HG02870 (cell line): ENCODE data around the gene HNRNPUL2.
"Not testable (repeated sequence)": the region's sequence is repeated elsewhere in the genome, so short reads cannot be mapped to it uniquely, and the experiment has no call there.

Experiments used
- ATAC-seq: cut with Tn5 transposase; IDR thresholded peaks from one replicate; pipeline ENCODE4 v1.9.1; 2021; ENCODE audit warnings: mild to moderate bottlenecking, moderate library complexity; ENCODE audit not compliant: unreplicated experiment

The HNRNPUL2 gene

DNA sequence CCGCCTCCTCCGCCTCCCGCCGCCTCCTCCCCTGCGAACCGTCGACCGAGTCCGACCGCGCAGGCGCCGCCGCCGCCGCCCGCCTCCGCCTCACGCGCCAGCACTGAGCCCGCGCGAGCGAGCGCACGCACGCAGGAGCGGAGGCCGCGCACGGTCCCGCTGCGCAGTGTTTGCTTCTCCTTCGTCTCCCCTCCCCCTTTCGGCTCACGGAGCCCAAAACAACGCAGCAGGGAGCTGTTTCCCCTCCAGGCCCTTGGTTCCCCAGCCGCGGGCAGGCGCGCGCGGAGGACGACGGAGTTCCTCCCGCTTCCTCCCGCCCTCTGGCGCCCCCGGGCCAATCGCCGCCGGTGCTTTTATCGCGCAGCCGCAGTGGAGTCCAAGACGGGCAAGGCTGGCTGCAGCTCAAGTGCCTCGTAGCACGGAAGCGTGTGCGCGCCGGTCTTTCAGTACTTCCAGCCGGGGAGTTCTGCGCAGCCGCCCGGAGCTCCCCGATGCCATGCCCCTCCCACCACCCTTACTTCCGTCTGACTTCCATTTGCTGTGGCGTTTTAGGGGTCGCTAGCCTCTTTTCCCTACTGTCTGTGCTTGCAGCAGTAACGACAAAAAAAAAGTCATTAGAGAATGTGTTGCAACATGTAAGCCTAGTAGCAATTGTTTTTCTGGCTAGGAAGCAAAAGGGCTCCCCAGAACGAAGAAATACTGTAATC lies at the start of gene HNRNPUL2:
Gene HNRNPUL2 (minus strand): TSS at position 293 of the 707 bp plus-strand sequence. CDS start 301 bp downstream, outside the sequence.
- peak; percentile 65 for ATAC-seq

DNA sequence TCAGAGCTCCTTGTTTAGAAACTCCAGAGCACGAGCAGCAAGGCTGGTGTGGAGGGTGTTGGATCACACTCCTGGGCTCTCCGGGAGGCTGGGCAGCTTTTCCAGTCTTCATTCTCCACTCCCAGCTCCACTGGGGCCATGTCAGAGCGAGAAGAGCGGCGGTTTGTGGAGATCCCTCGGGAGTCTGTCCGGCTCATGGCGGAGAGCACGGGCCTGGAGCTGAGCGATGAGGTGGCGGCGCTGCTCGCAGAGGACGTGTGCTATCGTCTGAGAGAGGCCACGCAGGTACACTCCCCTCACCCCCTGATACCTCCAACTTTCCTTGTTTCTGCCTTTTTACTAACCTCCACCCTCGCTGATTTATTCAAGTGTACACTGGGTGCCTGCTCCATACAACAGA lies 48.4 kb upstream of the HNRNPUL2 start:
- ATAC-seq = no peak

DNA sequence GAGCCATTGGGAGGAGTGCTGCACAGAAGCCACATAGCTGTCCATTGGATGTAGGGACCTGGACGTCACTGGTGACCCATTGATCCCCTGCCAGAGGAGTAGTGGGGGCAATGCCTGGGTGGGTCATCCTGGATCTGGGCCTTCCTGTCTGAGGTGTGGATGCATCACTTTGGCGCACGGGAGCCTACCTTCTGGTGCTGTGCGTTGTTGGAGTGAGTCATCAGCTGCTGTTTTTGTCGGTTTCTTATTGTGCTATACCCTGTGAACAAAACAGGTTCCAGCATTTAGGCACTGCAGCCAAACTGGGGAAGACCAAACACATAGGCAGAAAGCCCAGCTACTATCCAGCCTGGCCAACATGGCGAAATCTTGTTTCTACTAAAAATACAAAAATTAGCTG lies 47.1 kb upstream of the HNRNPUL2 start:
- ATAC-seq = no peak

DNA sequence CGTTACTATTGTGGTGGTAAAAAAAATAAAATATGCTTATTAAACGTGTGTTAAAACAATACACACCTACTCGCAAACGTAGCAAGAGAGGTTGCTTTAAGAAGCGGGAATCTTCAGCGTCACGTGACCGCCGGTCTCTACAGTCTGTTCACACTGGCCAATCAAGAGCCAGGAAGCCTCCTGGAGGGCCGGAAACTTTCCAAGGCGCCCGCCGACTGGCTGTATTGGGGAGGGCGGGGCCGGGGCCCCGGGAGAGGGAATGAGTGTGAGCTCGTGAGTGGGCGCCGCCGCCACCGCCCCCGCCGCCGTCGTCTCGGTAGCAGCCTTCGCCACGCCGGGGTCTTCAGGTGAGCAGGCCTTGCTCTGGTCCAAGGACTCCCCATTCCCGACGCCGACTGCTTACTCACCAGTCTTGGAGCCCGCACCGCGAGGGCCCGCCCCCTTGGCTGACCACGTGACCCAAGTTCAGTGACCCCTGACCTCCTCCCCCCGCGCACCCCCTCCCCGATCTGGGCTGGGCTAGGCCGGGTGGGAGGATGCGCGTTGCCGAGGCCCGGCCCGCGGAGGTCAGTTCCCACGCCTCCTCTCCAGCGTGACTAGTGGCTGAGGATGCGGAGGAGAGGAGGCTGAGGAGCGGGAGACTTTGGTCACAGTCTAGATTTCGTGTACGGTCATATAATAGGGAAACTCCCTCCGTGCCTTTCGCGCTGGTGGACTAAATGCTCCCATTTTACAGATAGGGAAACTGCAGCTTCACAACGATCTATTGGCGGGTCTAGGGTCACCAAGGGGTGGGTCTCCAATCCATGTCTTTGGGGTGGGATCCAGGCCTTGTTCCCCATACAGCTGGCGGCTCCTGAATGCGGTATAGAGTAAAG lies 44.1 kb upstream of the HNRNPUL2 start, which contains the start of gene TAF6L:
Gene TAF6L (plus strand): TSS at position 253 of the 878 bp plus-strand sequence. CDS start 4,388 bp downstream, outside the sequence.
- peak; percentile 79 for ATAC-seq

DNA sequence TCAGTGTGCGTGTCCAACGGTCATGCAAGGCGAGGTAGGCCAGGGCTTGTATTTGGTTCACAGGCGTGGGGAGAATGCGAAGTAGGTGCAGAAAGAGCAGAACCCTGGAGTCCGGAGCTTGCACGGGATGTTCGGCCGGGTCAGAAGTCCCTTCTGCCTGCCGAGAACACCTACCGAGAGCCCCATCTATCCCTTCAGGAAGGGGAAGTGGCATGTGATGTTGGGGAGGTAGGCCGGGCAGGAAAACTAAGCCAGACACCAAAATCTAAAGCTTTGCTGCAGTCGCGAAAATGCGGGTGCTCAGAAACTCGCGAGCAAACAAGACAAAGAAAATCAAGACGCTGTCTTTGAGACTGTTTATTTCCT lies 43.5 kb upstream of the HNRNPUL2 start:
- ATAC-seq = no peak

DNA sequence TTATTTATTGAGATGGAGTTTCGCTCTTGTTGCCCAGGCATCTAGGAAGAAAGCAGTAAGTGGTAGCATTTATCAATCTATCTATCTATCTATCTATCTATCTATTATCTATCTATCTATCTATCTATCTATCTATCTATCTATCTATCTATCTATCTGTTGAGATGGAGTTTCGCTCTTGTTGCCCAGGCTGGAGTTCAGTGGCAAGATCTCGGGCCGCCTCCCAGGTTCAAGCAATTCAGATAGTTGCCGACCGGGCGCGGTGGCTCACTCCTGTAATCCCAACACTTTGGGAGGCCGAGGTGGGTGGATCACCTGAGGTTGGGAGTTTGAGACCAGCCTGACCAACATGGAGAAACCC lies 33.6 kb upstream of the HNRNPUL2 start:
- ATAC-seq = not testable (repeated sequence)

DNA sequence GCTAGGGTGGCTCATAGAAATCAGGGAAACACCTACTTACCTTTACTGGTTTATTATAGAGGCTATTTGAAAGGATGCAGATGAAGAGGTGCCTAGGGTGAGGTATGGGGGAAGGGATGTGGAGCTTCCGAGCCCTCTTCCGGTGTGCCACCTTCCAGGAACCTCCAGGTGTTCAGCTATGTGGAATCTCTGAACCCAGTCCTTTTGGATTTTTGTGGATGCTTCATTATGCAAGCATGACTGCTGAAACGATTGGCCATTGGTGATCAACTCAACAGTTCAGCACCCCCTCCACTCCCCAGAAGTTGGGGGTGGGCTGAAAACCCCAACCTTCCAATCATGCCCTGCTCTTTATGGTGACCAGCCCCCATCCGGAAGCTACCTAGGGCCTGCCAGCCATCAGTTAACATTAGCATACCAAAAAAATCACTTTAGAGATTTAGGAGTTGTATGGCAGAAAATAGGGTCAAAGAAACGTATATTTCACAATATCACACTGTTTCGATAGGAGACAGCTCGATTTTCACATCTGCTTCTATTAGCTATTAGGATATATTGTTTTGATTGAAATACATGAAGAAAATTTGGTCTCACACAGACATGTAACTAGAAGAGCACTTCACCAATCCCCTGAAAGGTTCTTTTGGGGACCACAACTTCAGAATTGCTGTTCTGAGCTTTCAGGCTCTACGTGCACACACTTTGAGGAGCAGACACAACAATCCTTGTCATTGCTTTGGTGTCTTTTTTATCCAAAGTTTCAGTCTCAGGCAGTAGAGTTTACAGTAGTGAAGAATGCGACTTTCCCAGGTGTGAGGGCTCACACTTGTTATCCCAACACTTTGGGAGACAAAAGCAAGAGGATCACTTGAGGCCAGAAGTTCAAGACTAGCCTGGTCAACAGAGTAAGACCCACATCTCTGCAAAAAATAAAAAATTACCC lies 30.9 kb upstream of the HNRNPUL2 start:
- ATAC-seq = no peak

DNA sequence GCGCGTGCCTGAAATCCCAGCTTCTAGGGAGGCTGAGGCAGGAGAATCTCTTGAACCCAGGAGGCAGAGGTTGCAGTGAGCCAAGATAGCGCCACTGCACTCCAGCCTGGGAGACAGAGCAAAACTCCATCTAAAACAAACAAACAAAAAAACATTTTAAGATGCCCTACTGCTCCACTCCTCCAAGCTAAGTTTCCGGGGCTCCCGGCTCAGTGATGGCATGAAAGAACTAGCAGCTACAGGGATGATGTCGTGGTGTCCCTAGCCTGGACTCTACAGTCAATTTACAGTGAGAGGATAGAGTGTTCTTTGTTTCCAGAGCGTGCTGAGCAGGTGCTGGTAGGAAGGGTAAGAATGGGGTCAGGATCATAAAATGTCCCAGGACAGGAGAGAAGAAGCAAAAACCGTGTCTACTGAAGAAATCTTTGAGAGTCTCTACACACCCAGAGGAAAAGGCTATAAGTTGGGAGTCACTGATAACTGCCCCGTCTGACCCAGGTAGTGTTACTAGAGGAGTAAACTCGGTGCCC lies 27.9 kb upstream of the HNRNPUL2 start:
- ATAC-seq = no peak

DNA sequence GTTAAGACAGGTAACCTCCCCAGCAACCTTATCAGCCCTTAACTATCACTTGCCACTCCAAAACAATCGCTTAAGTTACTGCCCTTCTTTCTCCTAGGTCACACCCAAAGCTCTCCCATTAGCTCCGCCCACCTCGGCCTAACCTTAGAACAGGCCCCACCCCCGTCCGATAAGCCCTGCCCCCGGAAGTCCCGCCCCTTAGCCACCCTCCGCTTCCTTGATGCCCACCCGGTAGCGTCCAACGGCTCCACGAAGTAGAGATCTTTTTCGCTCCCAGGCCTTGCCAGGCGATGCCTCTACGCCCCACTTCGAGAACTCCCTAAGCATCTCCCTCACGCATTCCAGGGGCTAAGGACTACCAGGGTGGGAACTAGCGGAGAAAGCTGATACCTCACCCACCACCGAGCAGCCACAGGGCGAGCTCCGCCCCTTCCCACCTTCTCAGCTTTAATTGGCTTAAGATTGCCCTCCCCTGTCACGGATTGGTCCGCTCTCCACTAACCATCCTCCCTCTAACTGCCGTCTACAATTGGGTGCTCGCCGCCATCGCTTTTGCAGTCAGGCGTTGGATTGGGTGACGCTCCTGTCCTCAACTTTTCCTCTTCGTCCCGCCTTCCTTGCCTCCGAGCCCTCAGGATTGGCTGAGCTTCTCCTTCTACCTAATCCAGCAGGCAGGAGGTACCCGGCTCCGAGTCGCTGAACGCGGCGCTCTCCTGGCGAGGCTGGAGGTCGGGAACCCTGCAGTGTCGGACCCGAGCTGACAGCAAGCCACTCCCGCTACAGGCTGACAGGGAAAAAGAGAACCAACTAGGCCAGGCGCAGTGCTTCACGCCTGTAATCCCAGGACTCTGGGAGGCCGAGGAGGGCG lies 26.7 kb upstream of the HNRNPUL2 start, which contains the start of gene ZBTB3:
Gene ZBTB3 (minus strand): TSS at position 425 of the 868 bp plus-strand sequence. CDS start 496 bp downstream, outside the sequence.
- peak; percentile 95 for ATAC-seq

DNA sequence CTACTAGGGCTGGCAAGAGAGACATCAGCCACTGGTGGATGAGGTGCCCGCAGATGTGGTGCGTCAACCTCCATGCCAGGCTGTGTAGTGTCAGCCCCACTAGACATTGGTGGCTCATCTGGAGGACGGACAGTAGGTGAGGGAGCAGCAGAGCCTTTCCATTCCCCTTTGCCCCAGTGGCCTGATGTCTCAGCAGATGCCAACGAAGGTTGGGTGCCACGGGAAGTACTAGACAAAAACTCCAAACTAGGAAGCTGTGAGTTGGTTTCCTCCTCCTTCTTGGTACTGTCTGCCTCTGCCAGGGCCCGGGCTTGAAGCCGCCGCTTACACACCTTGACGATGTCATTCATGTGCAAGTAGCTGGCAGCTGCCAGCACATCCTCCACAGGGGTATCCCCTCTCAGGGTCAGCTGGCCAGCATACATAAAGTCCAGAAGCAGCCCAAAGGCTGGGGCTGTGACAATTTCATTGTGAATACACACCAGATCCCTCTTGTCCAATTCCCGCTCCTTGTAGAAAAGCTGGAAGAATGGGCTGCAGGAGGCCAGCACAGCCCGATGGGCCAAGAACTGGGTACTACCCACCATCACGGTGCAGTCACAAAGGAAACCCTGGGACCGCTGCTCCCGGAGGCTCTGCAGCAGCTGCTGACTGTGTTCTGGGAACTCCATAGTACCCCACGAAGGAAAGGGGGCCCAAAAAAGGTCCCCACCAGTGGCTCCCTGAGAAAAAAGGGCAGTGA lies 25.9 kb upstream of the HNRNPUL2 start:
- no peak for ATAC-seq

DNA sequence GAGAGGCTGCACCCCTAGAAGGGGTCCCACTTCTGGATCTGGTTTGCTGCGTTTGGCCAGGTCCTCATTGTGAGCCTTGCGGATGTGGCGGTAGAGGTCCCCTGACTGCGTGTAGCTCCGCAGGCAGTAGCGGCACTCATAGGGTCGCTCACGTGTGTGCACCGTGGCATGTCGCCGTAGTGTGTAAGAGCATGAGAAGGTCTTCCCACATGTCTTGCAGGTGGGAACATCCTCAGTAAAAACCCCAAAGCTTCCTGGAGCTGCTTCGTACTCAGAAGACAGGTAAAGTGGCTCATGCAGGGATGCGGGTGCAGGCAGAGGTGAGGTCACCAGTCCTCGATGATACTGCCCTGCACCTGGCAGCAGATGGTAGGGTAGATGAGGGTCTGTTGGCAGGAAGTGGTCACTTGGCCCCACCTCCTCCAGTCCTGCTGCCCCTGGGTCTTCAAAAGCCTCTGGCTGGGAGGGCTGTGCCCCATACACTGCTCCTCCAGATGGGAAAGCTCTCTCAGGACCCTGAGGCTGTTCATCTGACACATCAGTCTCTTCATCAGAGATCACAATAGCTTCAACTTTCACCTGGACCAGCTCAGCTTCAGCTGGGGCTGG lies 25.0 kb upstream of the HNRNPUL2 start:
- no peak for ATAC-seq

DNA sequence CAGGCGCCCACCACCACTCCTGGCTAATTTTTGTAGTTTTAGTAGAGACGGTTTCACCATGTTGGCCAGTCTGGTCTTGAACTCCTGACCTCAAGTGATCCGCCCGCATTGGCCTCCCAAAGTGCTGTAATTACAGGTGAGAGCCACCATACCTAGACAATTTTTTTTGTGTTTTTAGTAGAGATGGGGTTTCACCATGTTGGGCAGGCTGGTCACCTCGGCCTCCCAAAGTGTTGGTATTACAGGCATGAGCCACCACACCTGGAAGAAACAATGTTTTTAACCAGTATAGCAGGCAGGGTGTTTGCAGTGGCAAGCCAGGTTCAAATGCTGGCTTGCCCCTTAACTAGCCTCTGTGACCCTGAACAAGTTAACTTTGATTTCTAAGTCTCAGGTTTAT lies 22.7 kb upstream of the HNRNPUL2 start:
- ATAC-seq = not testable (repeated sequence)

DNA sequence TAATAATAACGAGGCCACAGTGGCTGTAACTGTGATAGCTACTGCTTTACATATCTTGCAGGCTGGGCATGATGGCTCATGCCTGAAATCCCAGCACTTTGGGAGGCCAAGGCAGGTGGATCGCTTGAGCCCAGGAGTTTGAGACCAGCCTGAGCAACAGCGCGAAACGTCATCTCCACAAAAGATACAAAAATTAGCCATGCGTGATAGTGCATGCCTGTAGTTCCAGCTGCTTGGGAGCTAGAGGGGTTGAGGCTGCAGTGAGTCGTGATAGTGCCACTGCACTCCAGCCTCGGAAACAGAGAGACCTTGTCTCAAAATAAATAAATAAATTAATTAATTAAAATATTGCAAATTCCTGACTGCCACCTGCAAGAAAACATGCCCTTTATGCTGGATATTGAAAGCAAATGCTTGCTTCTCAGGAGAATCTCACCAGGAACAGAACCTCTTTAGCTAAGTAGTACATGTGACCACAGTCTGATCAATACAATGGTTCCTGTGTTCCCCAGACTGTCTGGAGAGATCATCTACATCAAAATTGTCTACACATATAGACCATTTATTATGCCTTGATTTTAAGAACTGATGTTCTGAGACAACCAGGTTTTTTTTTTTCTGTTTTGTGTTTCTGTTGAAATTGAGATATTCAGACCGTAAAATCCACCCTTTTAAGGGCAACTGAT lies 20.4 kb upstream of the HNRNPUL2 start:
- ATAC-seq = no peak

DNA sequence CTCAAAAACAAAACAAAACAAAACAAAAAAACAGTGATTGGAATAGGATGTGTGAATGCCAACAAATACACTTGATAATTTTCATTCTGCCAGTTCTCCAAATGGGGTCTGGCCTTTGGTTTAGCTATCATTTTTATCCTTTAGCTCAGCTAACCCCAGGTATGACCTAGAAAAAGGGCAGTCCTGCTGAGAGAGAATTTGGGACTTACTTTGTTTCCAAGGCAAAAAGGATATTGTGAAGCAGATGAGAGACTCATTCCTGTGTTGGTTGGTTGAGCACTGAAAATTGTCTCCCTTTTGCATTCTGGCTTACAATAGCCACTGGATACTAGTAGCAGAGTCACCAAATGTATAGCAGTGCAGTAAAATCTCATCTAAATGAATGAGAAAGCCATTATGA lies 9.9 kb upstream of the HNRNPUL2 start:
- no peak for ATAC-seq

DNA sequence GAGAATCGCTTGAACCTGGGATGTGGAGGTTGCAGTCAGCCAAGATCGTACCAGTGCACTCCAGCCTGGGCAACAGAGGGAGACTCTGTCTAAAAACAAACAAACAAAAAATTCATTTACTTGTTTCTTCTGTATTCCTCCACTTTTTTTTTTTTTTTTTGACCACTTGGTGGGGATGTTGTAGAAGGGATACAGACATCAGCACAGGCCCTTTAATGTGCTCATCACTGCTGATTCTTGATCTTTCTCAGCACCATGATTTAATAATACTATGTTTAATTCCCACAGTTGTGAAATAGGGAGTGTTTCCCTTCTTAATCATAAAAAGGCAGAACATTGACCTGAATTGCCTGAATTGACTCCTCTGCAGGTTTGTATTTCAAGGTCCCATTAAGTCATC lies 5.6 kb upstream of the HNRNPUL2 start:
- ATAC-seq = no peak

DNA sequence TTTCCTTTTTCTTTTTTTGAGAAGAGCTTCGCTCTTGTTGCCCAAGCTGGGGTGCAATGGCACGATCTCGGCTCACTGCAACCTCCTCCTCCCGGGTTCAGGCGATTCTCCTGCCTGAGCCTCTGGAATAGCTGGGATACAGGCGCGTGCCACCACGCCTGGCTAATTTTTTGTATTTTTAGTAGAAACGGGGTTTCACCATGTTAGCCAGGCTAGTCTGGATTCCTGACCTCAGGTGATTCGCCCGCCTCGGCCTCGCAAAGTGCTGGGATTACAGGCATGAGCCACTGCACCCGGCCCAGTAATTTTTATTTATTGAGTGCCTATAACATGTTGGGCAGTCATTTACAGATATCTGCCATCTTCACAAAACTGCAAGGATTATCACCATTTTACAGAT lies 2.8 kb upstream of the HNRNPUL2 start:
- ATAC-seq = not testable (repeated sequence)

DNA sequence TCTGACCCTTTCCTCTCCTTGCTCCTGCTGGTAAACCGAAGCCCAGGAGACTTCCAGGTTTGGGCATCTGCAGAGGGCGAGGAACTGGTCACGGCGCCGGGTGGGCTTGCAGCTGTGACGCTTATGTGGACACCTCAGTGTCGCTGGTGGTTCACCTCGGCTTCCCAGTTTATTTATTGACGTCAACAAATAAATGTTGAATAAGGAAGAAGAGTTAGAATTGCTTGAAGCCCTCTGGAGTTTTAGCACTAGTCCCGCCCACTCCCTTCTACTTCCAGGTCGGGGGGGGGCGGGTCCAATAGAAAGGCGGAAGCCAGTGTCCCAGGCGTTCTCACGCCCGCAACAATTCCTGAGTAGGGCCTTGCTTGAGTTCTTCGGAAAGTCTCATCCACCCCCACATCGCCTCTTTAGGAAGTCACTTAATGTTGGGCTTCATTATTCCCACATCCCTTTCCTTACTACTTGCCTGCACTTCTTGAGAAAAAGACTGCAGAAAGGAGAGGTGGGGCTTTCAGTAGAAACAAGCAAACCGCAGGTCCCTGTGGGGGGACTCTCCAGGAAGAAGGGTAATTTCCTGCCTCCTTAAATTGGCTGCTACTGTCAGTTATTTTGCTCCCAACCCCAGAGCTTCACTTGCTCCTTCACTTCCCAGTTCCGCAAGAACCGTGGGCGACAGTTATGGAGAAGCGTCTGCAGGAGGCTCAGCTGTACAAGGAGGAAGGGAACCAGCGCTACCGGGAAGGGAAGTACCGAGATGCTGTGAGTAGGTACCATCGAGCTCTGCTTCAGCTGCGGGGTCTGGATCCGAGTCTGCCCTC lies 1.1 kb upstream of the HNRNPUL2 start, which contains the start of gene TTC9C:
Gene TTC9C (plus strand): TSS at position 316 of the 818 bp plus-strand sequence. CDS start 363 bp downstream, at position 679.
- ATAC-seq = peak; percentile 18
